BJ (cell line): ENCODE measurements around the gene PLA2G4D. TPM values are rescaled to one million over a fixed set of nuclear protein-coding genes. Genes with fewer than 3 reads are reported as not detected.

Experiments
- CTCF ChIA-PET: fragments of 350-600 bp; formaldehyde crosslinking; extraction: SDS; loops from one replicate; lab custom pipeline; 2021; ENCODE audit warnings: antibody characterized with exemption, inconsistent platforms; lab: Yijun Ruan, JAX
- POLR2A ChIA-PET: fragments of 300-600 bp; sonication (Branson Sonifier 250); formaldehyde crosslinking; extraction: SDS; loops from one replicate; lab custom pipeline; 2021; ENCODE audit warnings: antibody characterized with exemption; lab: Charles Lee
- DNase-seq: peaks from one replicate; pipeline ENCODE4 v3.0.0-alpha.2; 2011; ENCODE audit warnings: low read depth
- H3K27me3 ChIP-seq: 2 replicates; pipeline ENCODE4 v1.6.0; 2011; ENCODE audit warnings: low read length; ENCODE audit not compliant: control insufficient read depth, insufficient read depth
- H3K36me3 ChIP-seq: 2 replicates; pipeline ENCODE4 v1.5.1; 2011; ENCODE audit warnings: low read length; ENCODE audit not compliant: control insufficient read depth, insufficient read depth
- H3K4me3 ChIP-seq: 2 replicates; pipeline ENCODE4 v1.5.1; 2011; ENCODE audit warnings: low read depth, mild to moderate bottlenecking, control low read depth, low read length
- CTCF ChIP-seq: IDR thresholded peaks from 2 replicates; pipeline ENCODE4 v1.5.1; 2011; ENCODE audit warnings: low read depth, mild to moderate bottlenecking, control low read depth, inconsistent platforms, low read length, moderate library complexity; ENCODE audit not compliant: insufficient read depth
- polyA plus RNA-seq: library from polyadenylated mRNA; depleted of rRNA; stranded (reverse); fragments of >200 nt; gene quantifications from 2 replicates; pipeline ENCODE4 v1.2.3, GENCODE V29; 2011

Gene PLA2G4D
- polyA plus RNA-seq, 1 experiment: not detected

DNA sequence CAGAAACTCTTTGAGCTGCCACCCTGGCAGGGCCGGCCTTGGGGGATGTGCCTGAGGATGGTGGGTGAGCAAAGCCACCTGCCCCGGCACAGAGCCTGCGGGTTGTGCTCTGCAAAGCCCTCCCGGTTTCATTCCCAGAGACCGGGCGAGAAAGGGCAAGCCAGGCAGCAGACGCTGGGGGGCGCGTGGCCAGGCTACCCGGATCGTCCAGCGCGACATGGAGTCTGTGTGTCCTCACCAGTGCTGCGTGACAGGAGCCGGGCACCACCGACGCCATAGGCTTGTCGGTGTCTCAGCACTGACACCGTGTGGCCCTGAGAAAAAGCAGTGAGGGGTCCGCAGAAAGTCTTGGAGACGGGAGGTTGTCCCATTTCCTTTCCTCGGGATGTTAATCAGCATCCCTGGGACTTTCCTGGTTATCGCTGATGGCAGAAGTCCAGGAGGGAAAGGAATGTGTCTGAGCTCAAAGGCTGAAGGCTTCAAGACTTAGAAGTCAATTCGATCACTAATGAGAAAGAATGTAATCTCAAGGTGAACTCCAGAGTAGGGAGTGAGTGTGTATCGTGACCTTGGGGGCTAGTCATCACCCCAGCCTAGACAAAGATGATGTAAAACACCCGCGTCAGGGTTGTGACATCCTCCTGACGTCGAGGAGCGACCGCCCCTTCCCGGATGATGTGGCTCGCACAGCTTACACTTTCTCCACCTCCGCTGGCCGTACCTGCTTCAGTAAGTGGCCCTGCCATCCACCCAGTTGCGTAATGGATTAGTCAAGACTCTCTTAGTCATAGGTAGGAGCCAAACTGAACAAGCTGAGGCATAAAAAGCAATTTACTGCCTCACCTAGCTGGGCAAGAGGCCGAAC, 37.2 kb downstream of the PLA2G4D start:
- POLR2A ChIA-PET: no interaction called here
- CTCF ChIA-PET: interaction anchor here (0.6 to 4.4 kb wide), 14 partner anchors 8 to 246 kb away, joined by 3 to 47 read pairs (median 3); no protein-coding TSS in a partner anchor
- no peak for DNase-seq
- H3K36me3 ChIP-seq: no peaks in the 10 kb centered on the region
- H3K27me3 ChIP-seq: peaks cover 18% of the 10 kb centered on the region
- no peak overlapping the region for H3K4me3 ChIP-seq
- TF ChIP-seq CTCF: peak; percentile 68

- Histone ChIP-seq H3K27me3 (peaks cover 29% of the 10 kb centered on the region), H3K36me3 (no peaks in the 10 kb centered on the region), H3K4me3 (no peak overlapping the region)
- POLR2A ChIA-PET: no interaction called here
- TF ChIP-seq CTCF: no peak
- CTCF ChIA-PET: interaction anchor here (0.6 to 4.4 kb wide), 6 partner anchors 9 to 78 kb away, joined by 3 to 47 read pairs (median 4); no protein-coding TSS in a partner anchor
- no peak for DNase-seq
These were observed 40.4 kb downstream of the PLA2G4D start for GRCh38 chr15:42053914-42054313.

- Histone ChIP-seq H3K4me3 (no peak overlapping the region), H3K36me3 (no peaks in the 10 kb centered on the region), H3K27me3 (peaks cover 29% of the 10 kb centered on the region)
- ChIA-PET CTCF (interaction anchor here (0.6 to 2.1 kb wide), 4 partner anchors 10 to 64 kb away, joined by 3 to 7 read pairs (median 4); no protein-coding TSS in a partner anchor), POLR2A (no interaction called here)
- no peak for TF ChIP-seq CTCF
- DNase-seq: no peak
These were observed 41.4 kb downstream of the PLA2G4D start for GRCh38 chr15:42053010-42053409.

GRCh38 chr15:42050484-42051255, 43.7 kb downstream of the PLA2G4D start:
- ChIA-PET CTCF (interaction anchor here (0.7 to 2.3 kb wide), 5 partner anchors 9 to 61 kb away, joined by 3 to 11 read pairs (median 4); no protein-coding TSS in a partner anchor), POLR2A (no interaction called here)
- DNase-seq: no peak
- Histone ChIP-seq H3K36me3 (no peaks in the 10 kb centered on the region), H3K4me3 (no peak overlapping the region), H3K27me3 (peaks cover 34% of the 10 kb centered on the region)
- TF ChIP-seq CTCF: no peak

- Histone ChIP-seq H3K4me3 (no peak overlapping the region), H3K27me3 (peaks cover 33% of the 10 kb centered on the region), H3K36me3 (no peaks in the 10 kb centered on the region)
- ChIA-PET POLR2A (no interaction called here), CTCF (interaction anchor here (0.8 to 1.5 kb wide), 5 partner anchors 9 to 59 kb away, joined by 3 to 7 read pairs (median 3); no protein-coding TSS in a partner anchor)
- DNase-seq: no peak
- TF ChIP-seq CTCF: no peak
These were observed 45.6 kb downstream of the PLA2G4D start for GRCh38 chr15:42048821-42049200.
